Stimulated activated CD8-positive, alpha-beta memory T cell treated with anti-CD3 and anti-CD28 coated beads, Interleukin-15, amount 100 ng/mL, for 48 hours (primary cell): ENCODE results near the gene ANKLE1.
"Not testable (repeated sequence)": the region's sequence is repeated elsewhere in the genome, so short reads cannot be mapped to it uniquely, and the experiment has no call there.

Source experiments
- DNase-seq, 2 donors: peaks; one replicate each; pipeline ENCODE4 v3.0.0-alpha.2; 2020; ENCODE audit warnings: low read depth in 2 of 2

The ANKLE1 gene

GRCh38 chr19:17246681-17247425 lies 34.8 kb upstream of the ANKLE1 start:
- DNase-seq: no peak

DNA sequence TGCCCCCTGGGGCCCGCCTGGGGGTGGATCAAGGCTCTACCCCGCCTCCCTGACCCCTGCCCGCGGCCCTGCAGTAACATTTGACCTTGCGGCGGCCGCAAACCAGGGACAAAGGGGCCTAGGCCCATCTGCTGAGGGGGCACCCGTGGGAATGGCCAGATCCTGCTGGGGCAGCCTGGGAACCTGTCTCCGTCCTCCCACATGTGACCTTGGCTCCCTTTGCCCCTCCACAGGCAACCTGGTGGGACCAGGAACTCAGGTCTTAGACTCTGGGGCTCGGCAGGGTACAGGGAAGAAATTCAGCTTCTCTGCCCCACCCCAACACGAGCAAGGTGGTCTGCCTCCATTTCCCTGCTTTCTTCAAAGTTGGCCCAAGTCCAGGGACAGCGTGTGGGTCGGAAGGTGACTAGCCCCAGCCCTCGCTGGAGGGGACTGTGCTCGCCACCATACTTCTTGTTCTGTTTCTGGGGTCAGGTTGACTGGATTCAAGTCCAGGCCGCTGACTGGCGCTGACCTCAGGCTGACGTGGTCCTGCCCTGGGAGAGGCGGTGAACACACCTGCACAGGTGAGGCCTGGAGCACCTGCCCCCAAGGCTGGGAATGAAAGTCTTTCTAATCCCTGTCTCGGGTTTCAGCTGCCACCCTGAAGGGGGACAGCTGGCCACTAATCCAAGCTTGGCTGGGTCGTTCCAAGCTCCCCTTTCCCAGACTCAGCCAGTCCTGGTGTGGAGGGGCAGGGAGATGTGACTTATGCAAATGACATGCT lies 33.5 kb upstream of the ANKLE1 start:
- DNase-seq: no peak

GRCh38 chr19:17249887-17250548 lies 31.7 kb upstream of the ANKLE1 start:
- no peak for DNase-seq

DNA sequence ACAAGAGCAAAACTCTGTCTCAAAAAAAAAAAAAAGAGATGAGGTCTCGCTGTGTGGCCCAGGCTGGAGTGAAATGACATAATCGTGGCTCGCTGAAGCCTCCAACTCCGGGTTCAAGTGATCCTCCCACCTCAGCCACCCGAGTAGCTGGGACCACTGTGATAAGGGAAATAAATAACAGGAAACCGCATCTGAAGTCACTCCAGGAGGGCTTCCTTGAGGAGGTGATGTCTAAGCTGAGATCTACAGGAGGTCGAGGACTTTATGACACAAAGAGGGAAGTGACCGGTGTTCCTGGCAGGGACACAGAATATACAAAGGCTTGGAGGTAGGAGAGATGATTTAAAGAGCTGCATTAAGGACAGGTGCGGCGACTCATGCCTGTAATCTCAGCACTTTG lies 27.1 kb upstream of the ANKLE1 start:
- DNase-seq: no peak

DNA sequence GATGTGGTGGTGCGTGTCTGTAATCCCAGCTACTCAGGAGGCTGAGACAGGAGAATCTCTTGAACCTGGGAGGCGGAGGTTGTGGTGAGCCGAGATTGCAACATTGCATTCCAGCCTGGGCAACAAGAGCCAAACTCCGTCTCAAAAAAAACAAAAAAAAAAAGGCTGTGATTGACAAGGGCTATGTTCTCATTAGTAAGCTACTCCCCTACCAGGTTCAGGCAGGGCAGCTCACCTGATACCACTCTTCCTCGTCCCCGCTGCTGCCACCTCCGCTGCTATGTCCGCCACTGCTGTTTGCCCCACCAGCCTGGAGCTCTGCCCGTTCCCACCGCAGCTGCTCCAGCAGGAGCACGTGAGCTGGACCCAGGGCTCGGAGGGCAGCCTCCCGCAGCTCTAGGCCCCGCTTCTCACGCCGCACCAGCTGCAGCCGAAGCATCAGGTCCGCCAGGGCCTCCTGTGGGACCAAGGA lies 26.5 kb upstream of the ANKLE1 start:
- no peak for DNase-seq

- no peak for DNase-seq
These were observed 25.6 kb upstream of the ANKLE1 start for GRCh38 chr19:17256130-17256529.

DNA sequence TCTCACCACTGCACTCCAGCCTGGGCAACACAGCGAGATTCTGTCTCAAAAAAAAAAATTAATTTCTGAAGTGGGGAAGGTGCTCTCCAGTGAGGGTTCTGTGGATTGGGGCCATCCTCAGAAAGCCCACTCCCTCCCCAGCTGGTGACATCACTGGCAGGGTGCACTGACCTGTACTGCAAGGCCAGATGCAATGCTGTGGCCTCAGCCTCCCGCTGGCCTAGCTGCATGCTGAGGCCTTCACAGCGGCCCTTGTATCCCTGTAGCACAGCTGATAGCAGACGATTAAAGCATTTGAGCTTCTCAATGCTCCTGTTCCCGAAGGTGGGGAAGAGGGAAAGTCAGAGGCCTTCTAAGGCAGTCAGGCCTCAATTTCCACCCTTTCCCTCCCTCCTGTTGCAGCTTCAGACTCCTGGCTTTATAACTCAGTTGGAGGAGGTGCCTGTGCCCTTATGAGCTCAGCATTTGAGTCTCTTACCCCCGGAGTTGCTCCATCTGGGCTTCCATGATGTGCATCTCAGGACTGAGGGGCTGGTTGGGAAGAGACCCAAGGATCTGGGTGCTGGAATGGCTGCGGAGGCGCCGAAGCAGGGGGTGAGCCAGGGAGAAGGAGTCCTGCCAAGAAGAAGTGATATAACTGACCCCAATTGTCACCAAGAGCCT lies 22.5 kb upstream of the ANKLE1 start:
- no peak for DNase-seq

- no peak for DNase-seq
These were observed 21.8 kb upstream of the ANKLE1 start for GRCh38 chr19:17259934-17260333.

- peak; percentile 78 to 79 for DNase-seq
These were observed 20.8 kb upstream of the ANKLE1 start for GRCh38 chr19:17260842-17261325.

GRCh38 chr19:17262557-17262956 lies 19.1 kb upstream of the ANKLE1 start:
- DNase-seq: no peak

DNA sequence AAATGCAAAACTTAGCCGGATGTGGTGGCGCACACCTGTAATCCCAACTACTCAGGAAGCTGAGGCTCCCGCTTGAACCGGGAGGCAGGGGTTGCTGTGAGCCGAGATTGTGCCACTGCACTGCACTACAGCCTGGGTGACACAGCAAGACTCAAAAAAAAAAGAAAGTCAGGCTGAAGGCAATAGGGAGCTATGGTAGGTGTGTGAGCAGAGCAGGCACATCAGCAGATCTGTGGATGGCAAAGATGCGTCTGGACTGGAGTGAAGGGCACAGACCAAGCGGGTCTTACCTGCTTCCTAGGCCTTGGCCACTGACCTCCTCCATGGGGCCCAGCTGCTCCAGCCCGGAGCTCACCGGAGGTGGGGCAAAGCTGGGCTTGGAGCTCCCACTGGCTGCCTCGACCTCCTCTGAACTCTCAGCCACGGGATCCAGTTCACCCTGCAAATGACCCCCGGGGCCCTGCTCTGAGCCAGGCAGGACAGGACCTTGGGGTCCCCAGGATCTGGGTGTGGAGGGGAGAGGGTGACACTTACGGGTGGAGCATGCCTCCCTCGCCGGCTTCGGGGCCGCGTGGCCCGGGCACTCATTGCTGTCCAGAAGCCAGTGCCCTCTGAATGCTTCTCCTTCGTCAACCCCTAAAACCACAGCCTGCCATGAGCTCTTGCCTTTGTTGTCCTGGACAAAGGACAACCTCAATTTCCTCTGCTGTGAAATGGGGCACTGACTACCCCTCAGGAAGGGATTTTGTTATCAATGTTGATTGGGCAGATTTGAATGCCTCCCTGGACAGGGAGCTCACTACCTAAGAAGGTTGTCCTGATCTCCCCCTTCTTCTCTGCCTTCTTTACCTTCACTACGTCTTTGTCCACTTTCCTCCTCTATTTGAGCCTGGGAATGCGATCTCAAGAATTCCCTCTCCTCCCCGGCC lies 17.7 kb upstream of the ANKLE1 start:
- no peak for DNase-seq

DNA sequence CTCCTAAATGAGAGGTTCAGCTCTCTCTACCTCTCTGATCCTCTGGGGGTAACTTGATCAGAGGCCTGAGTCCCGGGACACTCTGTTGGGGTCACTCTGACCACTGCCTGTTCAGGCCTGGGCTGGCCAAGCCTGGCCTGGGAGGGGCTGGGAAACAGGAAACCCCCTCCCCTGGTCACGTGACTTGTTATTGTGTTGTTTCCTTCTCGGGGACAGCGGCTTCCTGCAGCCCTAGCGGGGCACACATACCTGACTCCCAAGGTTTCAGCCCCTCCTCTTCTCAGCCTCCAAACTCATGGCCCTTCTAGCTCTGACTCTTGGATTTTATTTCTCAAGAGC lies 17.1 kb upstream of the ANKLE1 start, which contains the start of gene USHBP1:
Gene USHBP1, minus strand, starts transcription at position 105 of the 339 bp plus-strand sequence. CDS start 446 bp downstream, outside the sequence.
- no peak for DNase-seq

- no peak for DNase-seq
These were observed 15.7 kb upstream of the ANKLE1 start for GRCh38 chr19:17266026-17266425.

DNA sequence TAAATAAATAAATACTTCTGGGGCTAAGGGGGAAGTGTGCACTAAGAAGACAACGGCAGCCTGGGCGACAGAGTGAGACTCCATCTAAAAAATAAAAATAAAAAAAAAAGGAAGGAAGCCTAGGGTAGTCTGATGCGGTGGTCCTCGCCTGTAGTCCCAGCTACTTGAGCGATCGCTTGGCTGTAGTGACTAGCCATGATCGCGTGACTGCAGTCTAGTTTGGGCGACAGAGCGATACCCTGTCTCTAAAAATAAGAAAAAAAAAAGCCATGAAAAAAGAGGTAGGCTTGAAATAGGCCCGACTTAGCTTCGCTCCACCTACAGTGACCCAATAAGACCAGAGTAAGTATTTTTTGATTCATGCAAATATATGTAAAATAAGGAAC lies 15.1 kb upstream of the ANKLE1 start:
- DNase-seq: no peak

- peak; percentile 91 to 93 for DNase-seq
These were observed 14.5 kb upstream of the ANKLE1 start, which contains the start of gene BABAM1 for GRCh38 chr19:17266975-17267788. Gene BABAM1 (plus strand): TSS chr19:17267443. CDS start chr19:17268807, 1,364 bp downstream.

- DNase-seq: no peak
These were observed 12.9 kb upstream of the ANKLE1 start for GRCh38 chr19:17268754-17269153.

GRCh38 chr19:17274892-17275291 lies 6.8 kb upstream of the ANKLE1 start:
- not testable (repeated sequence) for DNase-seq

DNA sequence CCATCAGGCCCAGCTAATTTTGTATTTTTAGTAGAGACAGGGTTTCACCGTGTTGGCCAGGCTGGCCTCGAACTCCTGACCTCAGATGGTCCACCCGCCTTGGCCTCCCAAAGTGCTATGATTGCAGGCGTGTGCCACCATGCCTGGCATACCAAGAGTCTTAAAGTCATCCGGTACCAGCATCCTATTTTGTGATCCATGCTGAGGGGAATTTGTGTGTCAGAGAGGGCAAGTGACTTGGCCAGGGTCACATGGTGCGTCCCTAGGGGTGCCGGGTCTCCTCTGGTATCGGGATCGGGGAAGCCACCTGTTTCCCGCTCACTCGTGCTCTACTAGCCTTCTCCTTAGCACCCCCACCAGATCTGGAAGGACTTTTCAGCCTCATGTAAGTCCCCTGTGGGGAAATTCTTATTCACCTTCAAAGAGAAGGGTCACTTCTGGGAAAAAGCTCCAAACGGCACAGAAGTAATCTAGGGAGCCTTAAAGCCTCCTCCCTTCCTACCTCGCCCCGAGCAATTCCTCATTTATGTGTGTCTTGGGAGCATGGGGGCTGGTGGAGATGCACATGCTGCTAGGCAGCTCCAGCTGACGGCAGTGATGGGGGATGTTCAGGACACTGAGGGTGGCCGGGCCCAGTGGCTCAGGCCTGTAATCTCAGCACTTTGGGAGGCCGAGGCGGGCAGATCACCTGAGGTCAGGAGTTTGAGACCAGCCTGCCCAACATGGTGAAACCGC lies 6.1 kb upstream of the ANKLE1 start:
- DNase-seq: no peak

- DNase-seq: no peak
These were observed 2.3 kb upstream of the ANKLE1 start for GRCh38 chr19:17279436-17279835.
